HFFc6 (cell line): Measurements from ENCODE around the gene CNPY3. TPM values are rescaled to one million over a fixed set of nuclear protein-coding genes. Genes with fewer than 3 reads are reported as not detected.

Source experiments
- DNase-seq: peaks from one replicate; pipeline ENCODE4 v3.0.0-alpha.2; 2018
- H3K27ac Mint-ChIP-seq: 2 replicates; pipeline ENCODE4 v1.8.0; 2020; ENCODE audit warnings: mild to moderate bottlenecking, mixed read lengths
- H3K27me3 Mint-ChIP-seq: 2 replicates; pipeline ENCODE4 v1.8.0; 2021; ENCODE audit warnings: mild to moderate bottlenecking, moderate library complexity, mixed read lengths; ENCODE audit not compliant: insufficient read depth
- H3K36me3 Mint-ChIP-seq: 2 replicates; pipeline ENCODE4 v1.8.0; 2021; ENCODE audit warnings: low read depth, mixed read lengths
- H3K4me1 Mint-ChIP-seq: 2 replicates; pipeline ENCODE4 v1.8.0; 2020; ENCODE audit warnings: low read depth, mixed read lengths
- H3K4me3 Mint-ChIP-seq: 2 replicates; pipeline ENCODE4 v1.8.0; 2020; ENCODE audit warnings: mild to moderate bottlenecking, moderate library complexity, mixed read lengths
- H3K9me3 Mint-ChIP-seq: 2 replicates; pipeline ENCODE4 v1.8.0; 2020; ENCODE audit warnings: mild to moderate bottlenecking, mixed read lengths
- CTCF ChIP-seq: fragments of 200-600 bp; sonication (generic); IDR thresholded peaks from 2 replicates; pipeline ENCODE4 v1.5.0; 2021; ENCODE audit warnings: antibody characterized with exemption, mild to moderate bottlenecking
- total RNA-seq, 6 experiments: library from RNA; stranded (reverse); fragmentation: NEBNext Ultra II Directional; extraction: Animal tissue kit (Norgen Biotek cat#: 25700); gene quantifications; 2 replicates in 1 of 6; 3 replicates in 5 of 6; pipeline ENCODE4 v1.2.3, GENCODE V29; 2021

The CNPY3 gene
- total RNA-seq, 6 experiments from 2014 or later = 38.0 to 51.7 (median 42.5) TPM

GRCh38 chr6:42962502-42963178 lies 33.4 kb downstream of the CNPY3 start:
- DNase-seq = no peak
- TF ChIP-seq CTCF = no peak
- Mint-ChIP-seq H3K27ac (no peak overlapping the region), H3K36me3 (peaks cover 13% of the 10 kb centered on the region), H3K4me1 (peaks cover 29% of the 10 kb centered on the region), H3K27me3 (peaks cover 2% of the 10 kb centered on the region), H3K9me3 (no peaks in the 10 kb centered on the region), H3K4me3 (no peak overlapping the region)

GRCh38 chr6:42963179-42963854 lies 34.0 kb downstream of the CNPY3 start:
- TF ChIP-seq CTCF = no peak
- no peak overlapping the region for H3K4me3 Mint-ChIP-seq
- H3K4me1 Mint-ChIP-seq = peaks cover 29% of the 10 kb centered on the region
- H3K9me3 Mint-ChIP-seq = no peaks in the 10 kb centered on the region
- DNase-seq = no peak
- H3K27me3 Mint-ChIP-seq = peaks cover 2% of the 10 kb centered on the region
- H3K36me3 Mint-ChIP-seq = peaks cover 13% of the 10 kb centered on the region
- no peak overlapping the region for H3K27ac Mint-ChIP-seq

GRCh38 chr6:42963855-42964605 lies 34.8 kb downstream of the CNPY3 start:
- Mint-ChIP-seq H3K36me3 (peaks cover 13% of the 10 kb centered on the region), H3K9me3 (no peaks in the 10 kb centered on the region), H3K4me3 (no peak overlapping the region), H3K27me3 (peaks cover 2% of the 10 kb centered on the region), H3K27ac (no peak overlapping the region), H3K4me1 (peaks cover 29% of the 10 kb centered on the region)
- TF ChIP-seq CTCF = peak; percentile 68
- peak; percentile 30 for DNase-seq

- H3K4me1 Mint-ChIP-seq = peaks cover 20% of the 10 kb centered on the region
- DNase-seq = no peak
- TF ChIP-seq CTCF = no peak
- H3K36me3 Mint-ChIP-seq = peaks cover 12% of the 10 kb centered on the region
- H3K27me3 Mint-ChIP-seq = no peaks in the 10 kb centered on the region; the same call in 1 of the 2 replicates
- H3K9me3 Mint-ChIP-seq = no peaks in the 10 kb centered on the region
- no peak overlapping the region for H3K27ac Mint-ChIP-seq
- no peak overlapping the region for H3K4me3 Mint-ChIP-seq
These were observed 37.3 kb downstream of the CNPY3 start for GRCh38 chr6:42966571-42966970.

GRCh38 chr6:42967228-42967627 lies 37.9 kb downstream of the CNPY3 start:
- peaks cover 20% of the 10 kb centered on the region for H3K4me1 Mint-ChIP-seq
- no peaks in the 10 kb centered on the region; the same call in 1 of the 2 replicates for H3K27me3 Mint-ChIP-seq
- H3K36me3 Mint-ChIP-seq = peaks cover 5% of the 10 kb centered on the region; the same call in 1 of the 2 replicates
- no peak for DNase-seq
- H3K27ac Mint-ChIP-seq = no peak overlapping the region
- no peaks in the 10 kb centered on the region for H3K9me3 Mint-ChIP-seq
- H3K4me3 Mint-ChIP-seq = no peak overlapping the region
- no peak for TF ChIP-seq CTCF
